Keratinocyte (primary cell): ENCODE data around the gene DGKI. TPM values are rescaled to one million over a fixed set of nuclear protein-coding genes. Genes with fewer than 3 reads are reported as not detected.

Experiments used
- DNase-seq: peaks from one replicate; pipeline ENCODE4 v3.0.0-alpha.2; 2011; ENCODE audit warnings: low read depth, missing footprints, low spot score
- FAIRE-seq: peaks from 2 replicates; lab custom pipeline; 2011; peaks lifted over from hg19 to GRCh38; lab: Jason Lieb, UNC
- H2AFZ ChIP-seq: 2 replicates; pipeline ENCODE4 v1.6.0; 2012; ENCODE audit warnings: low read length, control low read depth, inconsistent platforms; ENCODE audit not compliant: control insufficient read depth
- H3K27ac ChIP-seq: 2 replicates; pipeline ENCODE4 v1.5.1; 2011; ENCODE audit warnings: low read length; ENCODE audit not compliant: control insufficient read depth, insufficient read depth
- H3K27me3 ChIP-seq: 3 replicates; pipeline ENCODE4 v1.6.0; 2011; ENCODE audit warnings: low read length; ENCODE audit not compliant: control insufficient read depth, insufficient read depth; ENCODE audit errors: extremely low read depth
- H3K36me3 ChIP-seq, 2 experiments: 2 replicates in 1 of 2; 3 replicates in 1 of 2; pipeline ENCODE4 v1.5.1; 2011; ENCODE audit warnings: low read length in 2 of 2, mild to moderate bottlenecking in 1 of 2; ENCODE audit not compliant: control insufficient read depth in 2 of 2, insufficient read depth in 2 of 2; ENCODE audit errors: extremely low read depth in 1 of 2
- H3K4me1 ChIP-seq: 3 replicates; pipeline ENCODE4 v1.5.1; 2011; ENCODE audit warnings: low read length; ENCODE audit not compliant: control insufficient read depth, insufficient read depth; ENCODE audit errors: extremely low read depth
- H3K4me2 ChIP-seq: 3 replicates; pipeline ENCODE4 v1.6.0; 2011; ENCODE audit warnings: low read depth, low read length; ENCODE audit not compliant: control insufficient read depth, insufficient read depth; ENCODE audit errors: extremely low read depth
- H3K4me3 ChIP-seq, 3 experiments: fragments of 200-600 bp in 1 of 3; sonication (generic) in 1 of 3; 2 replicates in 2 of 3; 3 replicates in 1 of 3; pipeline ENCODE4 v1.5.1; 2011 to 2016; ENCODE audit warnings: low read length in 3 of 3, mild to moderate bottlenecking in 3 of 3, control low read depth in 2 of 3, inconsistent platforms in 1 of 3, low read depth in 1 of 3, mixed read lengths in 1 of 3, mixed run types in 1 of 3, moderate library complexity in 1 of 3; ENCODE audit not compliant: control insufficient read depth in 2 of 3, insufficient read depth in 2 of 3; ENCODE audit errors: extremely low read depth in 1 of 3
- H3K79me2 ChIP-seq: 2 replicates; pipeline ENCODE4 v1.6.0; 2012; ENCODE audit warnings: low read length; ENCODE audit not compliant: control insufficient read depth, insufficient read depth
- H3K9ac ChIP-seq: 3 replicates; pipeline ENCODE4 v1.6.0; 2011; ENCODE audit warnings: low read length; ENCODE audit not compliant: control insufficient read depth, insufficient read depth; ENCODE audit errors: extremely low read depth
- H3K9me1 ChIP-seq: 3 replicates; pipeline ENCODE4 v1.6.0; 2011; ENCODE audit warnings: low read length; ENCODE audit not compliant: control insufficient read depth, insufficient read depth; ENCODE audit errors: extremely low read depth
- H3K9me3 ChIP-seq: 2 replicates; pipeline ENCODE4 v1.5.1; 2012; ENCODE audit warnings: low read depth, low read length; ENCODE audit not compliant: control insufficient read depth
- H4K20me1 ChIP-seq: 3 replicates; pipeline ENCODE4 v1.6.0; 2011; ENCODE audit warnings: low read length; ENCODE audit not compliant: control insufficient read depth, insufficient read depth; ENCODE audit errors: extremely low read depth
- CTCF ChIP-seq, 3 experiments: IDR thresholded peaks in 1 of 3; conservative IDR thresholded peaks in 1 of 3; optimal IDR thresholded peaks in 1 of 3; 2 replicates in 2 of 3; 3 replicates in 1 of 3; pipeline versions ENCODE3 to v1.5.1; 2011; ENCODE audit warnings: low read length in 3 of 3, mild to moderate bottlenecking in 3 of 3, moderate library complexity in 2 of 3, control low read depth in 1 of 3, inconsistent platforms in 1 of 3; ENCODE audit not compliant: insufficient read depth in 2 of 3; ENCODE audit errors: extremely low read depth in 1 of 3
- EZH2 ChIP-seq: IDR thresholded peaks from one replicate; pipeline ENCODE4 v1.6.1; 2012; ENCODE audit warnings: inconsistent platforms, mild to moderate bottlenecking, low read length, moderate library complexity
- dilution Hi-C: fragments of 300-500 bp; cut with MboI; formaldehyde crosslinking; loops from one replicate; pipeline ENCODE4 v1.7.0; 2020; ENCODE audit warnings: low sequenced_read_pairs; ENCODE audit not compliant: extremely low pct_ligation_motif_present
- polyA plus RNA-seq, 5 experiments: library from polyadenylated mRNA; depleted of rRNA in 3 of 5; stranded (reverse) in 3 of 5; stranded (forward) in 1 of 5; unstranded in 1 of 5; fragments of >200 nt; gene quantifications; 1 replicate in 1 of 5; 2 replicates in 3 of 5; 3 replicates in 1 of 5; pipeline versions ENCODE4 v1.2.1 to v1.2.3, GENCODE V29; 2011 to 2012; ENCODE audit warnings: missing spikeins in 2 of 5, low read depth in 1 of 5, low replicate concordance in 1 of 5

DGKI gene
- polyA plus RNA-seq, 1 donor (not counting 4 experiments of a cell fraction or from before 2014, with no cell fraction given), result 0.14 TPM

GRCh38 chr7:137762334-137762733, 84.4 kb downstream of the DGKI start:
- dilution Hi-C loops, result no loop called here
- H3K79me2 ChIP-seq, result no peaks in the 10 kb centered on the region
- FAIRE-seq (no peak), DNase-seq (no peak)
- no peaks in the 10 kb centered on the region for H3K36me3 ChIP-seq
- H3K4me1 ChIP-seq, result no peaks in the 10 kb centered on the region
- H3K4me3 ChIP-seq, result no peak overlapping the region
- no peak overlapping the region for H3K4me2 ChIP-seq
- H3K9me1 ChIP-seq, result no peaks in the 10 kb centered on the region
- no peak overlapping the region for H3K27ac ChIP-seq
- TF ChIP-seq CTCF (optimal IDR thresholded peaks at IDR 0.05 in 1 of 3, IDR thresholded peaks at IDR 0.05 in 1 of 3, conservative IDR thresholded peaks at IDR 0.05 in 1 of 3; ENCODE audit: extremely low read depth in 1 of 3, insufficient read depth in 2 of 3, low read length in 3 of 3) (no peak), EZH2 (no peak)
- H3K9me3 ChIP-seq, result no peaks in the 10 kb centered on the region
- no peak overlapping the region for H2AFZ ChIP-seq
- no peak overlapping the region for H3K9ac ChIP-seq
- H3K27me3 ChIP-seq, result no peaks in the 10 kb centered on the region
- no peaks in the 10 kb centered on the region for H4K20me1 ChIP-seq

GRCh38 chr7:137760111-137760510, 86.7 kb downstream of the DGKI start:
- H3K9me1 ChIP-seq, result no peaks in the 10 kb centered on the region
- no peaks in the 10 kb centered on the region for H3K79me2 ChIP-seq
- TF ChIP-seq EZH2, result no peak
- no peak for TF ChIP-seq CTCF (optimal IDR thresholded peaks at IDR 0.05 in 1 of 3, IDR thresholded peaks at IDR 0.05 in 1 of 3, conservative IDR thresholded peaks at IDR 0.05 in 1 of 3; ENCODE audit: extremely low read depth in 1 of 3, insufficient read depth in 2 of 3, low read length in 3 of 3)
- no peaks in the 10 kb centered on the region for H4K20me1 ChIP-seq
- dilution Hi-C loops, result no loop called here
- H3K9ac ChIP-seq, result no peak overlapping the region
- H3K4me1 ChIP-seq, result no peaks in the 10 kb centered on the region
- H3K4me2 ChIP-seq, result no peak overlapping the region
- H2AFZ ChIP-seq, result no peak overlapping the region
- H3K4me3 ChIP-seq, result no peak overlapping the region
- H3K36me3 ChIP-seq, result no peaks in the 10 kb centered on the region
- no peak overlapping the region for H3K27ac ChIP-seq
- FAIRE-seq (no peak), DNase-seq (no peak)
- peaks cover 9% of the 10 kb centered on the region for H3K27me3 ChIP-seq
- H3K9me3 ChIP-seq, result no peaks in the 10 kb centered on the region
